SK-N-SH (cell line): ENCODE measurements around the gene UST.

Source experiments
- EP300 ChIP-seq, 2 experiments: IDR thresholded peaks; 2 replicates each; pipeline versions ENCODE4 v1.4.0 to v1.6.1; 2012; ENCODE audit warnings: borderline replicate concordance in 1 of 2, low read depth in 1 of 2, low read length in 1 of 2
- MAX ChIP-seq: IDR thresholded peaks from 2 replicates; pipeline ENCODE4 v1.4.0; 2012; ENCODE audit warnings: low read depth
- POLR2AphosphoS5 ChIP-seq: IDR thresholded peaks from 2 replicates; pipeline ENCODE4 v1.6.1; 2012; ENCODE audit warnings: low read depth, low read length
- RAD21 ChIP-seq: IDR thresholded peaks from 2 replicates; pipeline ENCODE4 v1.6.1; 2012; ENCODE audit warnings: mild to moderate bottlenecking, low read length
- RFX5 ChIP-seq: IDR thresholded peaks from 2 replicates; pipeline ENCODE4 v1.6.1; 2012; ENCODE audit warnings: mild to moderate bottlenecking, improper control_type of control experiment, low read length
- SIN3A ChIP-seq: IDR thresholded peaks from 2 replicates; pipeline ENCODE4 v1.6.1; 2012; ENCODE audit warnings: low read depth, mild to moderate bottlenecking, low read length, moderate library complexity, borderline replicate concordance
- SMC3 ChIP-seq: IDR thresholded peaks from 2 replicates; pipeline ENCODE4 v1.6.1; 2012; ENCODE audit warnings: low read depth, low read length, improper control_type of control experiment
- TAF1 ChIP-seq: IDR thresholded peaks from 2 replicates; pipeline ENCODE4 v1.6.1; 2012; ENCODE audit warnings: low read depth, mild to moderate bottlenecking, low read length, moderate library complexity, borderline replicate concordance
- USF2 ChIP-seq: fragments of 150-350 bp; IDR thresholded peaks from 2 replicates; pipeline ENCODE4 v1.6.1; 2017; ENCODE audit warnings: antibody characterized with exemption, low read length, low read depth, borderline replicate concordance
- TF ChIP-seq, protein P1 (sequence below): fragments of 200-600 bp; sonication (generic); IDR thresholded peaks from 2 replicates; pipeline ENCODE4 v1.6.1; 2017; ENCODE audit warnings: antibody characterized with exemption, mild to moderate bottlenecking, moderate library complexity
- TF ChIP-seq, protein P2 (sequence below): IDR thresholded peaks from 2 replicates; pipeline ENCODE4 v1.6.1; 2012; ENCODE audit warnings: mild to moderate bottlenecking, low read depth, low read length, moderate library complexity
- TF ChIP-seq, protein P3 (sequence below): fragments of 150-350 bp; IDR thresholded peaks from 2 replicates; pipeline ENCODE4 v1.6.1; 2016; ENCODE audit warnings: mild to moderate bottlenecking, low read depth, low read length

- TF ChIP-seq EP300 (IDR thresholded peaks at IDR 0.05; ENCODE audit: borderline replicate concordance in 1 of 2, low read depth in 1 of 2, low read length in 1 of 2) = no peak
- TF ChIP-seq, protein P1, sequence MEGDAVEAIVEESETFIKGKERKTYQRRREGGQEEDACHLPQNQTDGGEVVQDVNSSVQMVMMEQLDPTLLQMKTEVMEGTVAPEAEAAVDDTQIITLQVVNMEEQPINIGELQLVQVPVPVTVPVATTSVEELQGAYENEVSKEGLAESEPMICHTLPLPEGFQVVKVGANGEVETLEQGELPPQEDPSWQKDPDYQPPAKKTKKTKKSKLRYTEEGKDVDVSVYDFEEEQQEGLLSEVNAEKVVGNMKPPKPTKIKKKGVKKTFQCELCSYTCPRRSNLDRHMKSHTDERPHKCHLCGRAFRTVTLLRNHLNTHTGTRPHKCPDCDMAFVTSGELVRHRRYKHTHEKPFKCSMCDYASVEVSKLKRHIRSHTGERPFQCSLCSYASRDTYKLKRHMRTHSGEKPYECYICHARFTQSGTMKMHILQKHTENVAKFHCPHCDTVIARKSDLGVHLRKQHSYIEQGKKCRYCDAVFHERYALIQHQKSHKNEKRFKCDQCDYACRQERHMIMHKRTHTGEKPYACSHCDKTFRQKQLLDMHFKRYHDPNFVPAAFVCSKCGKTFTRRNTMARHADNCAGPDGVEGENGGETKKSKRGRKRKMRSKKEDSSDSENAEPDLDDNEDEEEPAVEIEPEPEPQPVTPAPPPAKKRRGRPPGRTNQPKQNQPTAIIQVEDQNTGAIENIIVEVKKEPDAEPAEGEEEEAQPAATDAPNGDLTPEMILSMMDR = no peak
- no peak for TF ChIP-seq SMC3
- no peak for TF ChIP-seq USF2
- TF ChIP-seq, protein P2, sequence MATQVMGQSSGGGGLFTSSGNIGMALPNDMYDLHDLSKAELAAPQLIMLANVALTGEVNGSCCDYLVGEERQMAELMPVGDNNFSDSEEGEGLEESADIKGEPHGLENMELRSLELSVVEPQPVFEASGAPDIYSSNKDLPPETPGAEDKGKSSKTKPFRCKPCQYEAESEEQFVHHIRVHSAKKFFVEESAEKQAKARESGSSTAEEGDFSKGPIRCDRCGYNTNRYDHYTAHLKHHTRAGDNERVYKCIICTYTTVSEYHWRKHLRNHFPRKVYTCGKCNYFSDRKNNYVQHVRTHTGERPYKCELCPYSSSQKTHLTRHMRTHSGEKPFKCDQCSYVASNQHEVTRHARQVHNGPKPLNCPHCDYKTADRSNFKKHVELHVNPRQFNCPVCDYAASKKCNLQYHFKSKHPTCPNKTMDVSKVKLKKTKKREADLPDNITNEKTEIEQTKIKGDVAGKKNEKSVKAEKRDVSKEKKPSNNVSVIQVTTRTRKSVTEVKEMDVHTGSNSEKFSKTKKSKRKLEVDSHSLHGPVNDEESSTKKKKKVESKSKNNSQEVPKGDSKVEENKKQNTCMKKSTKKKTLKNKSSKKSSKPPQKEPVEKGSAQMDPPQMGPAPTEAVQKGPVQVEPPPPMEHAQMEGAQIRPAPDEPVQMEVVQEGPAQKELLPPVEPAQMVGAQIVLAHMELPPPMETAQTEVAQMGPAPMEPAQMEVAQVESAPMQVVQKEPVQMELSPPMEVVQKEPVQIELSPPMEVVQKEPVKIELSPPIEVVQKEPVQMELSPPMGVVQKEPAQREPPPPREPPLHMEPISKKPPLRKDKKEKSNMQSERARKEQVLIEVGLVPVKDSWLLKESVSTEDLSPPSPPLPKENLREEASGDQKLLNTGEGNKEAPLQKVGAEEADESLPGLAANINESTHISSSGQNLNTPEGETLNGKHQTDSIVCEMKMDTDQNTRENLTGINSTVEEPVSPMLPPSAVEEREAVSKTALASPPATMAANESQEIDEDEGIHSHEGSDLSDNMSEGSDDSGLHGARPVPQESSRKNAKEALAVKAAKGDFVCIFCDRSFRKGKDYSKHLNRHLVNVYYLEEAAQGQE = no peak
- TF ChIP-seq RAD21 = no peak
- TF ChIP-seq SIN3A = no peak
- no peak for TF ChIP-seq RFX5
- no peak for TF ChIP-seq POLR2AphosphoS5
- no peak for TF ChIP-seq MAX
- no peak for TF ChIP-seq TAF1
- TF ChIP-seq, protein P3, sequence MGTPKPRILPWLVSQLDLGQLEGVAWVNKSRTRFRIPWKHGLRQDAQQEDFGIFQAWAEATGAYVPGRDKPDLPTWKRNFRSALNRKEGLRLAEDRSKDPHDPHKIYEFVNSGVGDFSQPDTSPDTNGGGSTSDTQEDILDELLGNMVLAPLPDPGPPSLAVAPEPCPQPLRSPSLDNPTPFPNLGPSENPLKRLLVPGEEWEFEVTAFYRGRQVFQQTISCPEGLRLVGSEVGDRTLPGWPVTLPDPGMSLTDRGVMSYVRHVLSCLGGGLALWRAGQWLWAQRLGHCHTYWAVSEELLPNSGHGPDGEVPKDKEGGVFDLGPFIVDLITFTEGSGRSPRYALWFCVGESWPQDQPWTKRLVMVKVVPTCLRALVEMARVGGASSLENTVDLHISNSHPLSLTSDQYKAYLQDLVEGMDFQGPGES = no peak
Observed at GRCh38 chr6:149046164-149046821, 299.5 kb downstream of the UST start.
